Hindlimb muscle (tissue), 1 donor: ENCODE results near the gene ELF2. TPM values are rescaled to one million over a fixed set of nuclear protein-coding genes. Genes with fewer than 3 reads are reported as not detected.
"Not testable (repeated sequence)": the region's sequence is repeated elsewhere in the genome, so short reads cannot be mapped to it uniquely, and the experiment has no call there.

Experiments used
- DNase-seq: peaks from one replicate; pipeline ENCODE4 v3.0.0-alpha.2; 2013
- polyA plus RNA-seq: library from polyadenylated mRNA; unstranded; fragments of 120-200 nt; gene quantifications from one replicate; pipeline ENCODE4 v1.2.1, GENCODE V29; 2013; ENCODE audit not compliant: insufficient read length

Gene ELF2
- 46.4 TPM for polyA plus RNA-seq

DNA sequence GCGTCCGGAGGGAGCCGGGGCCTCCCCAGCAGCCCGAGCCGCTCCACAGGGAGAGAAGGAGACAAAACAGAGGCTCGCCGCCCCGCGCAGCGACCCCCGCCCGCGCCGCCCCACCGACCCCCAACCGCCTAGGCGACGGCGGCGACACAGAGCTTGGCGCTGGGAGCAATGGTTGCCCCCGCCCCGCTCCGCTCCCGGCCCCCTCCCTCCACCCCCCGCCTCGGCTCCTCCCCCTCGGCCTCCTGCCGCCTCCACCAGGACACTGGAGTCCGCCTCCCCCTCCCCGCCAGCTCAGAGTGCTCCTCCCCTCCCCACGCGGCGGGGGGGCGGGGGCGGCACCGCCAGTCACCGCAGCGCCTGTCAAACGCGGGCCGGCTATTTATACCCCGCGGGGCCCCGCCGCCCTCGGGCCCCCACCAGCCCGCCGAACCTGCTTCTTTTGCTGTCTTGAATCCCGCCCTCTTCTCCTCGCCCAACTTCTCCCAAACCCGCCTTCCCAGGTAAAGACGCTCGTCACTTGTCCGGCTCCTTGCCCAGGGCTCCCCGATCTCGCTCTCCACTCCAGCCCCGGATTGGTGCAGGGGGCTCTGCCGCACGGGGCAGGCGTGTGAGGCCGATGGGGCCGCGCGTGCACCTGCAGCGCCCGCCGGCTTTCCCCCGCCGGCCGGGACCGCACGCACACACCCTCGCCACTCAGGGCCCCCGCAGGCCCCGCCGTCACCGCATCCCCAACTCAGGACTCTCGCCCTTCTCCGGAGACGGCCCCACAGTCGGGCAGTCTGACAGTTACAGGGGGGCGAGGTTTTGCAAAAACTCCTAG, at the start of gene ELF2:
Gene ELF2, minus strand, starts transcription at position 170 of the 820 bp plus-strand sequence. CDS start 39,517 bp downstream, outside the sequence.
- peak; percentile 93 for DNase-seq

DNA sequence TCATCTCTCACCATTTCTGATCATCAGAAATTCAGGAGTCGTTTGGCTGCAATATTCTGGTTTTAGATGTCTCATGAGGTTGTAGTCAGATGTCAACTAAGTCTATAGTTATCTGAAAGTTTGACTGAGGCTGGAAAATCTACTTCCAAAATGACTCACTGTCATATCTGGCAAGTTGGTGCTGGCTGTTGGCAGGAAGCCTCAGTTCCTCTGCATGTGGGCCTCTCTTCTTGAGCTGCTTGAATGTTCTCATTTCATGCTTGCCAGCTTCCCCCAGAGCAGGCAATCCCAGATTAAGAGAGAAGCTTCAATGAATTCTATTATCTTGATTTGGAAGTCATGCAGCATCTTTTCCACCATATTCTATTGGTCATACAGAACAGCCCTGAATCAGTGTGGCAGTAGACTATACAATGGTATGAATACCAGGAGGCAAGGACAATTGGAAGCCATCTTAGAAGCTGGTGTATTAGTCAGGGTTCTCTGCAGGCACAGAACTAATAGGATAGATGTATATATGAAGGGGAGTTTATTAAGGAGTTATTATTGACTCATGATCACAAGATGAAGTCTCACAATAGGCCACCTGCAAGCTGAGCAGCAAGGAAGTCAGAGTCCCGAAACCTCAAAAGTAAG, 46.8 kb upstream of the ELF2 start:
- DNase-seq, result no peak

DNA sequence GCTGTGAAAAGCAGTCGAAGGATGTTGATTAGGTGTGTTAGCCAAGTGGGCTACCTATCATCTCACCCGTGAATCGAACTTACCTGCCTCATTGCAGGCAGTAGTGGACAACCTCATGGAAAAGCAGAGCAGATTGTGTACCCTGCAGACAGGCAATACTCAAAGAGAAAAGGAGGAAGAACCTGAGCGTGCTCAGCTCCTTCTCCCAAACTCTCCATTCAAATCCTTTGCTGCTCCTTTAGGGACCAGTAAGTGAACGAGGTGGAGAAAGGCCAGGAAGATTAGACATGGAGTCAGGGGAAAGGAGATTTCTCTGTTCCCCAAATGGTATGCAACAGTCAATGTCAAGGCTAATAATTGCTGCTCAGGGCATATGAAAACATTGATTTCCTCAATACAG, 45.2 kb upstream of the ELF2 start:
- no peak for DNase-seq

DNA sequence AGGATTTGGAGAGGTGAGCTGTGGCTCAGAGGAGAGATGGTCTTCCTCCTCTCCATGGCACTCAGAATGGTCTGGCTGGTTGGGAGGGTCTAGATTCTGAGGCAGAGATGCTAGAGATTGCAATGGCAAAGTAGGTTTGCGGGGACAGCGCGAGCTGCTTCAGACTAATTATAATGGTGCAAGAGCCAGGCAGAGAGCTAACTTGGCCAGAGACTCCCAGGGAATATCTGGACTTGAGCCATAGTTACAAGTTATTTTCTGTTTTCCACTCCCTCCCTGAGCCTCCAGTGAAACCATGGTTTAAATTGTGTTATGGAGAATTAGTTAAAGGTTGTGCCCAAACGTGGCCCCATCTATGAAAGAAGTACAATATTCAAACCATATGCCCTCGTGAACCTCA, 44.7 kb upstream of the ELF2 start:
- DNase-seq, result no peak

DNA sequence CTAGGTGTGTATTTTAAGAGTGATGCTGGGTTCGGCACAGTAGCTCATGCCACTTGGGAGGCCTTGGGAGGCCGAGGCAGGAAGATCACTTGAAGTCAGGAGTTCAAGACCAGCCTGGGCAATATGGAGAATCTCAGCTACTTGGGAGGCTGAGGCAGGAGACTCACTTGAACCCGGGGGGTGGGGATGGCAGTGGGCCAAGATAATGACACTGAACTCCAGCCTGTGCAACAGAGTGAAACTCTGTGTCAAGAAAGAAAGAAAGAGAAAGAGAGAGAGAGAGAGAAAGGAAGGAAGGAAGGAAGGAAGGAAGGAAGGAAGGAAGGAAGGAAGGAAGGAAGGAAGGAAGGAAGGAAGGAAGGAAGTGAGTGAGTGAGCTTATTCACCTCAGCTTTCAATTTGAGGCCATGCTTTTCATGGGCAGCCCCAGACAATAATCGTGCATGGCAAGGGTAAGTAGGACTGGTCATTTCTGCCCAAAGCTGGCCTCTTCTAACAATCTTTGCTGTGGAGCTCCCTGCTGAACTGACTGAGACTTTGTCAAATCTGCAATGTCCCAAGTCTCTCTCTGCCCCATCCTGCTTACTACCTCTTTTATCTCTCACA, 42.5 kb upstream of the ELF2 start:
- no peak for DNase-seq

DNA sequence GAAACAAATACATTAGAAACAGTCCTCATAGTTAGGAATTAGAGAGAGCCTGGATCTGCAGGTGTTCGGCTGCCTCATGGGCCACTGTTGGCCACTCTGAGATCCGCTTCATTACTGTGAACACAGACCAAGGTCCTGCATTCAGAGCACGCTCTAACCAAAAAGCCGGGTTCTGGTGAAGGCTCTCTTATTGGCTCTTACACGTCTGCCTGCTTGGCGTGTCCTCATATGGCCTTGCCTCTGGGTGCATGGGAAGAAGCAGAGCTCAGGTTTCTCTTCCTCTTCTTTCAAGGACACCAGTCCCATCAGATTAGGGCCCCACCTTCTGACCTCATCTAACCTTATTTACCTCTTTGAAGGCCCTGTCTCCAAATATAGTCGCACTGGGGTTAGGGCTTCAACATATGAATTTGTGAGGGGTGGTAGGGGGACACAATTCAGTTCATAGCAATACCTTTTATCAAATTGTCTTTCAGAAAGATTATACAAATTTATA, 37.1 kb upstream of the ELF2 start:
- DNase-seq, result no peak

DNA sequence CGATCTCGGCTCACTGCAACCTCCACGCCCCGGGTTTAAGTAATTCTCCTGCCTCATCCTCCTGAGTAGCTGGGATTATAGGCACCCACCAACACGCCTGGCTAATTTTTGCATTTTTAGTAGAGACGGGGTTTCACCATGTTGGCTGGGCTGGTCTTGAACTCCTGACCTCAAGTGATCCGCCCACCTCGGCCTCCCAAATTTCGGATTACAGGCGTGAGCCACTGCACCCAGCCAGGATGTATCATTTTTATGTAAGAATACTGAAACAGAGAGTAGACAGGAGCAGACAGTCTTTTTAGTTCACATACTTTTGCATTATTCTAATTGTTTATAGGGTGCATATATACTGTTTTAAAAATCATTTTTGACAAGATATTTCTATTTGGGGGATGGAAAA, 36.6 kb upstream of the ELF2 start:
- DNase-seq, result not testable (repeated sequence)

DNA sequence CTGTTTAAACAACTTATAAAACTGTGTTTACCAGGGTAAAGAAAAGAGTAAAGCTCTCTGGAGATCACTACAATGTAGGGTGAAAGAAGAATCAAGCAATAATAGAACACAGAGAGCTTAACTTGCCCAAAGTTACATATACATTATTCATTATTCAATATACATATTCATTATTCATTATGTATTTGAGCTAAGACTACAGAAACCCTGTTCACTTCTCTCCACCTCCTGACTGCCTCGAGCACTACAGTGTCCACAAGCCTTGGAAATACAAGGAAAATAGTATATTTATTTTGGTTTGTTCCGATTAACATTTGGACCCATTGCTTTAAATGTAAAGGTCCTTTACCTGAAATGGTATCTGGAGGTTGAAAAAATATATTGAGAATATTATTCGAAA, 35.9 kb upstream of the ELF2 start:
- no peak for DNase-seq

DNA sequence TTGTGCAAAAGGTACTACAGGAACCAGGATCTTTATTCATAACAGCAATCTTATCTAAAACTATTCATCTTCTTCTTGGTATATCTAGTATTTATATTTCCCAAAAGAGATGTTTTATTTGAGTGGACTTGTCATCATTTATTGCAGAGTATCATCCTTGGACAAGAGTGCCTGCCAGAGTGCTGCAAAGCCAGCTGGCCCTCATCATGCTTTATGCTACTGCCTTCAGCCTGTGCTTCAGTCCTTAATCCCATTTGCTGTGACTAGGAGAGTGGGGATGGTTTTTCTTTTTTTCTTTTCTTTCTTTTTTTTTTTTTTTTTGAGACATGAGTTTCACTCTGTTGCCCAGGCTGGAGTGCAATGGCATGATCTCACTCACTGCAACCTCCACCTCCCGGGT, 33.5 kb upstream of the ELF2 start:
- DNase-seq, result no peak

DNA sequence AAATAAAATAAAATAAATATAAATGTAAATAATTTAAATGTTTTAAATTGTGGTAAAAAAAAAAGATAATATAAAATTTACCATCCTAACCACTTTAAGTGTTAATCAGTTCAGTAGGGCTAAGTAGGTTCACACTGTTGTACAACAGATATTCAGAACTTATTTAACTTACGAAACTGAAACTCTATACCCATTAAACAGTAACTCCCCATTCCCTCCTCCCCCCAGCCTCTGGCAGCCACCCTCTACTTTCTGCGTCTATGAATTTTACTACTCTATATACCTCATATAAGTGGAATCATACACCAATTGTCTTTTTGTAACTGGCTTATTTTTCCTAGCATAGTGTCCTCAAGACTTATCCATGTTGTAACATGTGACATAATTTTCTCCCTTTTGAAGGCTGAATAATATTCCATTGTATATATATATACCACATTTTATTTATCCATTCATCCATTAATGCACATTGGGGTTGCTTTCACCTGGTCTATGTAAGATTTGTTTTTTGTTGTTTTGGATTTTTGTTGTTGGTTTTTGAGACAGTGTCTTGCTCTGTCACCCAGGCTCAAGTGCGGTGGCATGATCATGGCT, 32.5 kb upstream of the ELF2 start:
- DNase-seq, result no peak

DNA sequence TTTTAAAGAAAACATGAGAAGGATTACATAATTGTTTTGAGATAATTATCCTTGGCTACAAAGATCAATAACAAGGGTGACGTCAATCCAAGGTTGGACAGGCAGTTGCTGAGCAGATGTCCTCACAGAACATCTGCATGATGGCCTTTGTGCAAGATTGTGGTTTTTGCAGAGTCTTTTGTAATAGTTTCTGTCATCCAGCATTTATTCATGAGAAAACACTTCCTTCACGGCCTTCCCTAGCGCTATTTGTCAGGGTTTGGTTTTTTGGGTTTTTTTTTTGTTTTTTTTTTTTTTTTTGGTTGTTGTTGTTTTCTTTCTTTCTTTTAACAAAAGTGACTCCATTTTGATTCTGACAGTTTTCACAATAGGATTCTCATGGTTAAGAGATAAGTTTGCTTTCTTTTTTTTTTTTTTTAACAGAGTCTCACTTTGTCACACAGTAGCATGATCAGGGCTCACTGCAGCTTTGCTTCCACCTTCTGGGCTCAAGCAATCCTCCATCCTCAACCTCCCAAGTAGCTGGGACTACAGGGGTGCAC, 31.5 kb upstream of the ELF2 start:
- DNase-seq, result peak; percentile 25

DNA sequence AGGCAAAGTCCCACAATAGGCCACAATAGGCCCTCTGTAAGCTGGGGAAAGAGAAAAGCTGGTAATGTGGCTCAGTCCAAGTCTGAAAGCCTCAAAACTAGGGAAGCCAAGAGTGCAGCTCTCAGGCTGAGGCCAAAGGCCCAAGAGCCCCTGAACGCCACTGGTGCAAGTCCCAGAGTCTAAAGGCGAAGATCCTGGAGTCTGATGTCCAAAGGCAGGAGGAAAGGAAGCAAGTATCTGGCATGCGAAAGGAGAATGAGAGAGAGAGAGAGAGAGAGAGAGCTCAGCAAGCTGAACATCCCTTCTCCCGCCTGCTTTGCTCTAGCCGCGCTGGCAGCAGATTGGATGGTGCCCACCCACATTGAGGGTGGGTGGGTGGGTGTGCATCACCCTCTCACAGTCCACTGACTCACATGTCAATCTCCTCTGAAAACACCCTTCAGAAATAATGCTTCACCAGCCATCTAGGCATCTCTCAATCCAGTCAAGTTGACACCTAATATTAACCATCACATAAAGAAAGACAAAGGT, 30.9 kb upstream of the ELF2 start:
- no peak for DNase-seq

DNA sequence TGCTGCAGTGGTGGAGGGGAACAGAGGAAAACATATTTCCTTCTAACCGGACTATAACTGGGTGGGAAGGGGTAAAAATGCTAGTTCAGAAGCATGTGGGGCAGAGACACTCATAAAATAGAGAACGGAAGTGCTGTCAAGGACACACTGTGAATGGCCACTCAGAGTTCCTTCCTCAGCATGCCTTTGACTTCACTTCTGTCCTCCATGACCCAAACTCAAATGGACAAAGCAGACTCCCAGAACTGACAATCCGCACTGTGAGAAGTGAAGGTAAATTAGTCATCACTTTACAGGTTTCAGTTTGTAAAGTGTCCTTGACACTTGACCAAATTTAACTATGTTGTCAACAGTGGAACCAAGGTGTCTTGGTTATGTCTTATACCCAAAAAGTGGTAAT, 30.2 kb upstream of the ELF2 start:
- no peak for DNase-seq

DNA sequence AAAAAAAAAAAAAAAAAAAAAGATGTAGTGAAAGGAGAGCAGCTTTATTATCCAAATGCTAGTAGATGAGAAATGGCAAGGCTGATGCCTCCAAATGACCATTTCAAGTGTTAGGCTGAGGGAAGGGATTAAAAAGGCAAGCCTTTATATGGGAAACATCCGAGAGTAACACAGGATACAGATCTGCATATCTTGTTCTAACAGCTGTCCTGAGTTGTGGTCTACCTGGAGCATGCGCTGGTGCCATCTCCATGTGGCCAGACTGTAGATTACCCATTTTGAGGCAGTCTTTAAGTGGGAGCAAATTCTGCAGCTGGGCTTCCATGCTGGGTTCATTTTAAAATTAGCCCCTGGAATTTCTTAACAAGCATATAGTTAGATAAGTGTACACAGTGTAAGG, 26.0 kb upstream of the ELF2 start:
- DNase-seq, result no peak

DNA sequence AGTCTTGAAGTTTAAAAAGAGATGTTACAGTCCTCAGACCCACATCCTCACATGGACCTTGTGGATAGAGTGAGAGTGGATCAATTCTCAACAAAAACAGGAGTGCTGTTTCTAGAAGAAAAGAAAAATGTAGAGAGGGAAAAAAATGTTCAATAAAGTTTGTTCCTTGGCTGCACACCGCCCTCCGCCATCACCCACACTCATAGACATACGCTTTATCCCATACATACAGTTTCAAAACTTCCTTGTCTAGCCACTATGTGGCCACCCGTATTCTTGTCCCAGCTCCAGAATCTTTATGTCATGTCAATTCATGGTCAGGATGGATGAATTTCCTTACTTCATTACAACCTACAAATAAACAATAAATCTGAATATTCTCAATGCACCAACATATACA, 23.5 kb upstream of the ELF2 start:
- no peak for DNase-seq

DNA sequence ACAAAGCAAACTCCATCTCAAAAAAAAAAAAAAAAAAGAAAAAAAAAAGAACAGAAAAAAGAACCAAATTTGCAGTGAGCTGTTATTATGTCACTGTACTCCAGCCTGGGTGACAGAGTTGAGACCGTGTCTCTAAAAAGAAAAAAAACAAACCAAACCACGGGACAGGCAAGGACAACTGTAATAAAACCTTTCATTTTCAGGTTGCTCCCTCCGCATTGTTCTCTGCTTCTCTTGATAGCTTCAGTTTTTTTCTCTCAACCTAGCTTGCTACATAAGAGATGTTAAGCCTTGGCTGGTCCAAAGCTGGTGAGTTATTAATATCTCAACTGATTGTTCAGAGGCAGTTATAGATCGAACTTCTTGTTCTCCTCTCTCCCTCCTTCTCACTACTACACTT, 23.1 kb upstream of the ELF2 start:
- DNase-seq, result no peak

DNA sequence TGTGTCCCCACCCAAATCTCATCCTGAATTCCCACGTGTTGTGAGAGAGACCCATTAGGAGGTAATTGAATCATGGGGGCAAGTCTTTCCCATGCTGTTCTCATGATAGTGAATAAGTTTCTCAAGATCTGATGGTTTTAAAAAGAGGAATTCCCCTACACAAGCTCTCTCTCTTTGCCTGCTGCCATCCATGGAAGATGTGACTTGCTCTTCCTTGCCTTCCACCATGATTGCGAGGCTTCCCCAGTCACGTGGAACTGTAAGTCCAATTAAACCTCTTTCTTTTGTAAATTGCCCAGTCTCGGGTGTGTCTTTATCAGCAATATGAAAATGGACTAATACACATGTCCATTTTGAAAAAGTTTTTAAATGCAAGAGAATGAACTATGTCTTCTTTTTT, 20.2 kb upstream of the ELF2 start:
- not testable (repeated sequence) for DNase-seq

DNA sequence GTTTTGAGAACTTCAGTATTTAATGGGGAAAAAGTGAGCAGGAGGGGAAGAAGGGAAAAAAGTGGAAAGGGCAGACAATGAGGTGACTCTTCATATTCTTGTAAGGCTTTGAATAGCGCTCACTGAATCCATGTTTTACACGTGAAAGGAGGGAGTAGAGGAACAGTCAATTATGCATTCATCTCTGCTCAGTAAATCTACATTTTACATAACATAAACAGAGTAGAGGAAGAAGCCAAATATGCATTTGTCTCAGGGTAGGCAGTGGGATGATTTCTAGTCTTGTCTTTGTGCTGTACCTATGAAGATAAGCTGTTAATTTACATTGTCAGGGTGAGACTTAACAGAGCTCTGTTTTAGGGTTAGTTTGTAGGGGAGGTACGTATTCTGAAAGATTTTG, 19.4 kb upstream of the ELF2 start:
- DNase-seq, result no peak

DNA sequence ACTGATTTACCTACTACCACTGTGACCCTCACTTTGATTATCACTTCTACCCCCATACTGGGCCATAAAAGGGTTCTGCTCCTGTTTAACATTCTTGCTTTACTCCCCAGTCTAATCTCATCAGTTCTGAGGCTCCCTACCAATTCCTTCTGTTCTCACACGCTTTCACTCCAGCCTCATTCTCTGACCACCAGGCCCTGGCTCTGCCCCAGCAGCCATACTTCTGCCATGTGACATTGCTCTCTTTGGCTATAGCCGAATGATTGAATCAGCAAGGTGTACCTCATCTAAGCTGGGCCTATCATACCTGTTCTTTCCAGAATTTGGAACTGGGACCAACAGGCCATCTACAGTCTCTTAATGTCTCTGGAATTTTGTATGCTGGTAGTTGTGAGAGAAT, 14.4 kb upstream of the ELF2 start:
- no peak for DNase-seq

DNA sequence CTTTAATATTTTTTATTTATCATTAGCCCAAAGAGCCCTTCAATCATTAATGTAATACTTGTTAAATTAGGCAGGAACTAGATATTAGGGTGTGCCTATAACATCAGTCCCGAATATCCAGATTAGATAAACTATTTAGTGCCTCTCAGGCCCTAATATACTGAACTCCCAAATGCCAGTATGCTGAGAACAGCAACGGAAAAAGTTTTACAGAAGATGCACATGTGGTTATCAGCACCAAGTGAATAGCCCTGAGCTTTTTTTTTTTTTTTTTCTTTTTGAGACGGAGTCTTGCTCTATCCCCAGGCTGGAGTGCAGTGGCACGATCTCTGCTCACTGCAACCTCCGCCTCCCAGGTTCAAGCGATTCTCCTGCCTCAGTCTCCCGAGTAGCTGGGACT, 13.0 kb upstream of the ELF2 start:
- no peak for DNase-seq

DNA sequence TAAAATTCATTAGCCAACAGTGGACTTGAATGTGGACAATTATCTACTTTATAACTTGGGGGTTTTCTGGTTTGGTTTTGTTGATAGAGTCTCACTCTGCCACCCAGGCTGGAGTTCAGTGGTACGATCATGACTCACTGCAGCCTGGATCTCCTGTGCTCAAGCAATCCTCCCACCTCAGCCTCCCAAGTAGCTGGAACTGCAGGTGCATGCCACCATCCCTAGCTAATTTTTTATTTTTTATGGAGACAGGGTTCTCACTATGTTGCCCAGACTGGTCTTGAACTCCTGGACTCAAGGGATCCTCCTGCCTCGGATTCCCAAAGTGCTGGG, 12.4 kb upstream of the ELF2 start:
- DNase-seq, result no peak

DNA sequence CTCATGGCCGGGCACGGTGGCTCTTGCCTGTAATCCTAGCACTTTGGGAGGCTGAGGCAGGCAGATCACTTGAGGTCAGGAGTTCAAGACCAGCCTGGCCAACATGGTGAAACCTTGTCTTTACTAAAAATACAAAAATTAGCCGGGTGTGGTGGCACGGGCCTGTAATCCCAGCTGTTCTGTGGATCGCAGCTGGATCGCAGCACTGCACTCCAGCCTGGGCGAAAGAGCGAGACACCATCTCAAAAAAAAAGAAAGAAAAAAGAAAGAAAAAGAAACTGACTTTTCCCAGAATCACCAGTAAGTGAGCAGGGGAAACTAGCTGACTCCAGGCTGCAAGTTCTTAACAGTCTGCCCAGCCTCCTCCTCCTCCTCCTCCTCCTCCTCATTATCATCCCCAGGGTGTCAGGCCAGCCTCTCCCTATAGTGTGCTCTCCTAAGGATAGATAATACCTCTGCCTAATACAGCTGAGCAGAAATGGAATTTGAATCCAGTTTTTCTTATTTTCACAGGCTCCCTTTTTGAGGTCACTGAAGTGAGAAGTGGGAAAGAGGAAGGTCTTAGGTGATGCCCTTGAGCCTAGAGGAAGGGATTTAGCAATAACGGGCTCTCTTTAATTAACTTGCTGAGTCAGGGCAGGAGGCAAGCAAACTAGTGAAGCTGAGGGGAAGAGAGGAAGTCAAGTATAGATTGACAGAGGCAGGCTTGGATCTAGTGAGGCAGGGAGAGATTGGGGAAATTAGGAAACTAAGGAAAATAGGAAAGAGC, 11.8 kb upstream of the ELF2 start:
- no peak for DNase-seq
